Gastrocnemius medialis (tissue), 4 donors: ENCODE results near the gene GPR176.

Experiments
- POLR2A ChIP-seq, 2 donors: fragments of 450-650 bp; IDR thresholded peaks; one replicate each; pipeline ENCODE4 v1.6.1; 2017; ENCODE audit warnings: antibody characterized with exemption in 2 of 2, mild to moderate bottlenecking in 2 of 2, moderate library complexity in 2 of 2
- TF ChIP-seq, protein P1 (sequence below), 5 experiments: fragments of 450-650 bp in 3 of 5; fragments of 200-600 bp in 2 of 5; sonication (generic) in 2 of 5; IDR thresholded peaks in 4 of 5; conservative IDR thresholded peaks in 1 of 5; 1 replicate in 4 of 5; 2 replicates in 1 of 5; pipeline ENCODE4 v1.5.1; 2016 to 2019; ENCODE audit warnings: antibody characterized with exemption in 5 of 5, mild to moderate bottlenecking in 3 of 5, moderate library complexity in 3 of 5

DNA sequence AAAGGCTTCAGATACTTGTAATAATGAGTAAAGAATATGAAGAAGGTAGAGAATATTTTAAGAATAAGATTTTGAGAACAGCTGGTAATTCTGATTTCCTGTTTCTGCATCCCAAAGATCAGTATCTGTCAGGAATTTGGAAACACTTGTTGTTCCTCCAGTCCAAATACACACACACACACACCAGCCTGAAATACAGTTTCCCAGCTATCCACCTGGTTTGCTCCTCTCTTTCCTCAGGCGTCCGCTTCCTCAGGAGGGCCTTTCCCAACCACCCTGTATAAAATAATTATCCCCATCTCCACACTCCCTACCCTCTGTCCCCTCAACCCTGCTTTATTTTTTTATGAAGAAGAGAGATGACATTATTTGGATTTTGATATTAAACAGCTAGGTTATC is 135.4 kb downstream of the GPR176 start:
- TF ChIP-seq, protein P1, sequence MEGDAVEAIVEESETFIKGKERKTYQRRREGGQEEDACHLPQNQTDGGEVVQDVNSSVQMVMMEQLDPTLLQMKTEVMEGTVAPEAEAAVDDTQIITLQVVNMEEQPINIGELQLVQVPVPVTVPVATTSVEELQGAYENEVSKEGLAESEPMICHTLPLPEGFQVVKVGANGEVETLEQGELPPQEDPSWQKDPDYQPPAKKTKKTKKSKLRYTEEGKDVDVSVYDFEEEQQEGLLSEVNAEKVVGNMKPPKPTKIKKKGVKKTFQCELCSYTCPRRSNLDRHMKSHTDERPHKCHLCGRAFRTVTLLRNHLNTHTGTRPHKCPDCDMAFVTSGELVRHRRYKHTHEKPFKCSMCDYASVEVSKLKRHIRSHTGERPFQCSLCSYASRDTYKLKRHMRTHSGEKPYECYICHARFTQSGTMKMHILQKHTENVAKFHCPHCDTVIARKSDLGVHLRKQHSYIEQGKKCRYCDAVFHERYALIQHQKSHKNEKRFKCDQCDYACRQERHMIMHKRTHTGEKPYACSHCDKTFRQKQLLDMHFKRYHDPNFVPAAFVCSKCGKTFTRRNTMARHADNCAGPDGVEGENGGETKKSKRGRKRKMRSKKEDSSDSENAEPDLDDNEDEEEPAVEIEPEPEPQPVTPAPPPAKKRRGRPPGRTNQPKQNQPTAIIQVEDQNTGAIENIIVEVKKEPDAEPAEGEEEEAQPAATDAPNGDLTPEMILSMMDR (IDR thresholded peaks at IDR 0.05 in 4 of 5, conservative IDR thresholded peaks at IDR 0.05 in 1 of 5), result no peak
- TF ChIP-seq POLR2A (IDR thresholded peaks at IDR 0.05), result no peak
